NCI-H446 (cell line): ENCODE data around the gene ATXN7L1.
A peak's percentile ranks its signal among the peaks of the same experiment; 100 is the strongest.
"Not testable (repeated sequence)": the region's sequence is repeated elsewhere in the genome, so short reads cannot be mapped to it uniquely, and the experiment has no call there.

Source experiments
- DNase-seq, 2 experiments: peaks; one replicate each; lab custom pipeline; 2025; lab: John Stamatoyannopoulos, UW

Gene ATXN7L1

DNA sequence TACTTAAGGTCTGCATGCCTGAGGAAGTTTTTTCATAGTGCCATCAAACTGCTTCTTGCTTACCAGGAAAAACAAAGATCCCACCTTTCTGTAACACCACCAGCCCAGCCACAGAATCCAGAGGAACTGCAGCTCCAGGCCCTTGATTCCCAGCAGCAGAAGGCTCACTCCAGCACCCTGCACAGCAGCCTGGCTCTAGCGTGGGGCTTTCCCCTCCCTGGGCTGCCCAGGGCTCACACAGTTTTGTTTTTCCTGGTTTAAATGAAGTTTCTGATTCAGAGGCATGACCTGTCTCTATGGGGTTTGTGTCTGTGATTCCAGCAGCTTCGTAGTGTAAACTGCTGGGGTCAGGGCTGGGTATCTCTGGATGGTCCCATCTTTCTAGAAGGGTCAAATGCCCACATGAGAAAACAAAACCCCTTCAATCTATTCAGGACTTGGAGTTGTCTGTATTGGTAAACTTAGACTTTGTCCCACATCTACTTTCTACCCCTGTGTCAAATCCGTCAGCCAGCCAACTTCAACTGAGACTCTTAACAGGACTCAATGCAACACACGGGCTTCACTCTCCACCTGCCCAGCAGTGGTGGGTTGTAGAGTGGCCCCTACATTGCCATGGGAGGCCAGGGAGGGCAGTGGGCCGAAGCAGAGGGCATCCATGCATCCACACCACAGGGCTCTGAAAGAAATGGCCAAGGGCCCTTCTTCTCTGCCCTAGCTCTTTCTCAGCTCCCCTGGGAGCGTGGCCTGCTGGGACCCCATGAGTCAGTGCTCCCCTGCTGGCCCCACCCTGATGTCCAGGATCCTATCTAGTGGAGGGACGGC, 73.6 kb downstream of the ATXN7L1 start:
- no peak for DNase-seq

GRCh38 chr7:105800849-105801534, 75.4 kb downstream of the ATXN7L1 start:
- no peak for DNase-seq

- no peak for DNase-seq
Observed at GRCh38 chr7:105800442-105800841, 76.0 kb downstream of the ATXN7L1 start.

DNA sequence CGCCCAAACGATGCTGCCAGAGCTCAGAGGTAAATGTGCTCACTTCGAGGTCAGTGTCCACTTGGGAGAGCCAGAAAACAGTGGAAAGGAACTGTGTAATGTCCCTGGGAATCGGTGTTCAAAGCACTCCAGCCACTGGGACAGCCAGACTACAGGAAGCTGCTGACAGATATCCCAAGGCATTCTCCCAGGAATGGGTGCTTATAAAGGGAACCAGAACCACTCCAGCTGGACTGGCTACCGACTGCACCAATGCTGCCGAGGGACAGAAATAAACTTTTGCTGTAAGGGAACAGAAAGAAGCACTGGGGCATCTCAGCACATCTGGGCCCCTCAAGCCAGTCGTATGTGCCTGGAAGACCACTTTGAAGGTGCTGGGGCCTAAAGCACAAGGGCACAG, 76.7 kb downstream of the ATXN7L1 start:
- DNase-seq, result no peak

DNA sequence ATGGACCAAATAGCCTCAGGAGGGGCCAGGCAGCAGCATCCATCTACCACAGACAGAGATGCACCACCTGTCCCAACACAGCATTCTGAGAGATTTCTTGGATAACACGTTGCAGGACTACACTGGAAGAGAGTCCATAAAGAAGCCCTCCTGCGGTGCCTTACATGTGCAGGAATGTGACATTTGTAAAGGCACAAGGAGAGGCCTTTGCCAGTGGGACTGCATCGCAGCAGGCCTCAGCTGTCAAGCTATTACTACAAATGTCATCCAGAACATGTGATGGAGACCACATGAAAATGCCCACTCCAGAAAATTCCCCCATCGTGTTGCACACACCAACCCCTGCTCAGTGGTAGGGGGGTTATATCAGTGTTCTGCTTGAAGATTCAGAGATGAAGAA, 77.4 kb downstream of the ATXN7L1 start:
- DNase-seq, result no peak

- DNase-seq, result no peak
Observed at GRCh38 chr7:105797652-105798051, 78.7 kb downstream of the ATXN7L1 start.

- DNase-seq, result no peak
Observed at GRCh38 chr7:105796365-105796764, 80.0 kb downstream of the ATXN7L1 start.

- peak in 1 of 2 experiments; percentile 40 for DNase-seq
Observed at GRCh38 chr7:105794741-105795729, 81.4 kb downstream of the ATXN7L1 start.

GRCh38 chr7:105792488-105793370, 83.7 kb downstream of the ATXN7L1 start:
- no peak for DNase-seq

DNA sequence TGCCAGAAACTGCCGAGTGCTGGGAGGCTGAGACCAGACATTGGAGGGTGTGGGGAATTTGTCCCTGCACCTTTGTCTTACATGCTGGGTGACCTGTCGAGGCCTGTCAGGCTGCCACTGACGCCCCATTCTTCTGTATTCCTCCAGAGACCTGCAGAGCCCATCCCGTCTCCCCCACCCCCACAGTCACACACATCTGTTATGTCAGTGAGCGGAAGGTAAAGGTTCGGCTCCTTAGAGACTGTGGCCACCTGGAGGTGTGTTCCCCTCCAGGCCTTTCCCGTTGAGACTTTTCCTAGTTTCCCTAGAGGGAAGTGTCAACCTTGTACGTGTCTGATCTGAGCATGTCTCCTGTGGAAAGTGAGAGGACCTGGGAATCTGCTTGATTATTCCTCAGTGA, 84.5 kb downstream of the ATXN7L1 start:
- DNase-seq, result no peak

DNA sequence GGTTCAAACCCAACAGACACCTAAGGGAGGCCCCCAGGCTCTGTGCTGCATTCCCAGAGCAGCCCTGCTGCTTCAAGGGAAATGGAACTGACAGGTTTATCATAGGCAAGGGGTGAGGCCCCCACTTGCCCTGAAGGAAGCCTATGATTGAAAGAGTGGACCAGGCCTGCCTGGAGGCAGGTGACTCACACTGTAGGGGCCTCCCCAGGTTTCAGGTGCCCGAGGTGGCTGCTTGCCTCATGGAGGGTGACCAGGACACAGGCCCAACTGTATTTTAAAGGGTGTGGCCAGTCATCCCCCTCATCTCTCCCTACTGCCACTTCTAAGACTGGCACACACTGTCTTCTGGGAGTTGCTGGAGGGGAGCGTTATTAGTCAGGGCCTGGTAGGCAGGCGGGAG, 85.4 kb downstream of the ATXN7L1 start:
- no peak for DNase-seq

GRCh38 chr7:105790452-105790851, 85.9 kb downstream of the ATXN7L1 start:
- not testable (repeated sequence) for DNase-seq

GRCh38 chr7:105788816-105789349, 87.5 kb downstream of the ATXN7L1 start:
- no peak for DNase-seq

DNA sequence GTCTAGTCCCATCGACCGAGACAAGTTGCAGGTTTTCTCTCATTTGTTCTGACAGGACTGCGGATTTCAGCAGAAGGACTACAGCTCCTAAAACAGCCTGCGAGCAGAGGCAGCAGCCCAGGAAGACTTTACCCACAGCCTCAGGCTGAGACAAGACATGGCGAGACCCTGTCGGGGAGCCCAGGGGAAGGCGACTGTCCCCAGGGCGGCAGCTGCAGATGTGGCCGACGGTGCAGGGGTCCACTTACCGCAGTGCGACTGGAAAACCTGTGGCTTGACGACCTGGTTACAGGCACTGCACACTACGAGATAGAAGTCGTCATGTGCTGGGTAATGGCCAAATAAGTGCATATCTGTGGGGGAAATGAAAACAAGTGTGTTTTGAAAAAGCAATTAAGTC, 88.0 kb downstream of the ATXN7L1 start:
- no peak for DNase-seq

DNA sequence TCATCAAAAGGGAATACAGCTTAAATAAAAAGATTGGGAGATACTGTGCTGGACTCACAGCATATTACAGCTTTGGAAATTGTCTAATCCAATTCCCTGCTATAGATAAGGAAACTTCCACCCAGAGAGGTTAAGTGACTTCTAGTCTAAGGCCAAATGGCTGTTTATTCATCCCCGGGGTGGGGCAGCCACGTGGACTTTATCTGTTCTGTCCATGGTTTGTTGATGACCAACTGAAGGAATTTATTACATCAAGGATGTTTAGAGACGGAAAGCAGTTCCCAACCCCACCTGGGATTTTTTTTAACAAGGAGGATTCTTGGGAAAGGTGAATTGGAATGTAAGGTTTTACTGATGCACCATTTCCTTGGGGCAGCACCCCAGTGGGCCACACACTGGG, 88.6 kb downstream of the ATXN7L1 start:
- no peak for DNase-seq

DNA sequence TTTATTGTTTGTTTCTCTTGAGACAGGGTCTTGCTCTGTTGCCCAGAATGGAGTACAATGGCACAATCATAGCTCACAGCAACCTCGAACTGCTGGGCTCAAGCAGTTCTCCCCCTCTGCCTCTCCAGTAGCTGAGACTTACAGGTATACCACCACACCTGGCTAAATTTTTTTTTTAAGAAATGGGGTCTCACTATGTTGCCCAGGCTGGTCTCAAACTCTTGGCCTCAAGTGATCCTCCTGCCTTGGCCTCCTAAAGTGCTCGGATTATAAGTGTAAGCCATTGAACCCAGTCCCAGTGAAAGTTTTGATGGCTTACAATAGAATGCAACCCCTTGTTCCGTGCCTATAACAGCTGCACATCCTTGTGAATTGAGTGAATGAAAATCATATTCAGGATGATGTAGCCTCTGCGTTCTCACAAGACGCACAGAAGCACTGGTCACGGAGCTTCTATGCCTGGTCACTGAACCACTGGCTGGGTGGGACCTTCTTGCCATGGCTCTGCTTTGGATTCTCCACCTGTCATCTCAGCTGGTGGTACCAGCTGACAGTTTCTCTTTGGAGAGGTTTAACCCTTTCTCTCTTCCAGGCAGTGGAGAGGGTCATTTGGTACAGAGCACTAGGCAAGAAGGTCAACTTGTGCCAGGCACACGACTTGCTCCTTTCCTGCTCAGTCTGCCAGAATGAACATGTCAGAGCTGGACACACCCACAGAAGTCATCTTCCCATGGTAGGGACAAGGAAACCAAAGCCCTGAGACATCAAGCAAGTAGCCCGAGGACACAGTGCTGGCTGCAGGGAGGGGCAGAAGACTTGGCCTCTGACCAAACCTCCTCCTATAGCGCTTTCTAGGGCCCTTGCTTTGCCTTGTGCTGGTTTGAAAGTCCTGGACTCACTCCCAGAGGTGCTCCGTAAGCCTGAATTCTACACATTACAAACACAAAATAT, 89.6 kb downstream of the ATXN7L1 start:
- DNase-seq, result no peak

DNA sequence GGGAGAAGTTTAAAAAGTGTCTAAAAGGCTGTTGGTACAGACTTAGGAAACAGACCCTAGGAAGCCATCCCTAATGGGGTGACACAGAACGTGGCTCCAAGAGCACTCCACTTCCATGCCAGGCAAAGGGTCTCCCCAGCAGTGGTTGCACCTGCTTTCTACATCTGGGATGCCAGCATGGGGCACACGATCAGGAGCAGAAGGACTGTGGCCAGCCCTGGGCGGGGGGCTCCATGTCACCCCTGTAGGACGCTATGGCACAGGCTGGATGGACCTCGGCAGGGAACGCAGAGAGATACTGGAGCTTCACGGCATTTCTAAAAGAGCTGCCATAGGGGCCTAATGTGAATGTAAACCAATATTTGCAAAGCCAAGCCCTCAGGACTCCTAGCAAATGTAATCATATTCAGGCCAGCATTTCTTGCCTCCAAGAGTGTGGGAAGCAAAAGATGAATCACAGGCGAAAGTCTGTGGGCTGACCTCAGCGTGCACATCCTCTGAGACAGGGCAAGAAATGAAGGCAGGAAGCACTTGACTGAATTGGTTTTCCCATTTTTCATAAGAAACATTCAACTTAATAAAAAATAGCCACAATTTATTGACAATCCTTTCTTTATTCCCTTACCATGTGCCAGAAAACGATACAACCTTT, 93.9 kb downstream of the ATXN7L1 start:
- DNase-seq, result no peak

DNA sequence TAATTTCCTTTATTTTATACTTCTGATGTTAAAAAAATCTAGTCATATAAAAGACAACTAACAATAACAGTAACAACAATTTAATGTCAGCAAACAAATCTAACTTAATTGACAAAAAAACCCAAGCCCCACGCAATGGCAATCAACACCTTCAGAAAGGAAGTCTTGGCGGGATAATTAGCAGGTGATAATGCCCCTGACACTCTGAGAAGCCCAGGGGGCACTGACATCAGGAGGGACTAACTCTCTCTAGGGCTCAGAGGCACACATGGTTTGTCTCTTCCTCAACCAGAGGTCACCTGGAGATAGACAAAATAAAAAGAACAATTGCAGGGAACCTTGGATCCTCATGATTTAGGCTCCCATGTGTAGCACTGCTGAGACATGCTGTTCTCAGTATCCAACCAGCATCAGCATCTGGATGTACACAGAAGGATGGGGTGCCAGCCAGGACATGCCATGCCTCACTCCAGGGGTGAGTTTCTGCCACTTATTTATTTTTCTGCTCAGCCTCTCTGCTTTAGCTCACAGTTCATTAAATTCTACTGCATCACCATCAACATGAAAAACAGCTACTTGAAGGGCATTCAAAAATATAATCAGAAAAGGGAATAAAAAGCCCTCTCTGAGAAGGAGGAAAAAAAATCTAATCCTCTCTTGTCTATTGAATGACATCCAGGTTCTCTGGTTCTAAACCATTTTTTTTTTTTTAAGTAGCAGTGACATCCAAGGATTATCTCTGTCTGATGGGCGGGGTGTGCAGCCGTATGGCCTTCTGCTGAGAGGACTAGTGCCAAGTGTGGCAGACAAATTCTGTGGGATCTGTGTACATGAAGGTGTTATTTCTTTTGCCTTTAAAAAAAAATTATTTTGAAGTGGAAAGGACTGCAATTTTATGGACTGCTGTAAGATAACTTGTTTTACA, 96.3 kb downstream of the ATXN7L1 start:
- peak; percentile 47 to 78 for DNase-seq
